K562 (cell line): ENCODE results near the gene MYH11. TPM values are rescaled to one million over a fixed set of nuclear protein-coding genes. Genes with fewer than 3 reads are reported as not detected.
A peak's percentile ranks its signal among the peaks of the same experiment; 100 is the strongest.

Experiments
- ATAC-seq: fragments of 200-7000 bp; cut with Tn5 transposase; 3 replicates; pipeline ENCODE4 v1.9.1; 2020; ENCODE audit warnings: moderate library complexity
- BruUV-seq: library from RNA; stranded (reverse); fragments of 400-500 nt; replicated peaks from 2 replicates; lab custom pipeline; 2021; lab: Mats Ljungman, UMichigan
- CTCF ChIA-PET: fragments of 300-600 bp; formaldehyde crosslinking; extraction: SDS; loops from one replicate; lab custom pipeline; 2021; ENCODE audit warnings: low intra/inter-chr PET ratio; lab: Yijun Ruan, JAX
- POLR2A ChIA-PET: fragments of 300-600, 350-650 bp; sonication (Branson Sonifier 250); formaldehyde crosslinking; extraction: SDS; loops from one replicate; lab custom pipeline; 2021; ENCODE audit warnings: antibody characterized with exemption, inconsistent platforms; lab: Yijun Ruan, JAX
- DNase-seq, 4 experiments: peaks; one replicate each; pipeline versions ENCODE4 v3.0.0 to v3.0.0-alpha.2; 2011 to 2018; ENCODE audit warnings: low spot score in 3 of 4, mixed read lengths in 3 of 4; ENCODE audit errors: extremely low read depth in 1 of 4
- FAIRE-seq: peaks from 2 replicates; lab custom pipeline; 2011; peaks lifted over from hg19 to GRCh38; lab: Jason Lieb, UNC
- H2AFZ ChIP-seq: 2 replicates; pipeline ENCODE4 v1.6.0; 2011; ENCODE audit warnings: low read depth, low read length, control low read depth, inconsistent platforms
- H3K27ac ChIP-seq: fragments of 200-600 bp; 3 replicates; pipeline ENCODE4 v1.8.0; 2011; ENCODE audit warnings: low read depth, mild to moderate bottlenecking, control low read depth, inconsistent platforms, low read length, moderate library complexity, mixed read lengths; ENCODE audit errors: extremely low read depth
- H3K27me3 ChIP-seq, 2 experiments: fragments of 300-600 bp in 1 of 2; 2 replicates in 1 of 2; 3 replicates in 1 of 2; pipeline versions ENCODE4 v1.6.0 to v1.8.0; 2011; ENCODE audit warnings: inconsistent platforms in 2 of 2, low read length in 2 of 2, mild to moderate bottlenecking in 1 of 2, mixed read lengths in 1 of 2, moderate library complexity in 1 of 2; ENCODE audit not compliant: control insufficient read depth in 2 of 2, insufficient read depth in 2 of 2
- H3K36me3 ChIP-seq: fragments of 300-600 bp; 3 replicates; pipeline ENCODE4 v1.8.0; 2011; ENCODE audit warnings: mild to moderate bottlenecking, low read length, inconsistent platforms; ENCODE audit not compliant: control insufficient read depth, insufficient read depth
- H3K4me1 ChIP-seq, 2 experiments: fragments of 200-600 bp in 1 of 2; replicated peaks in 1 of 2; 2 replicates in 1 of 2; 3 replicates in 1 of 2; pipeline versions ENCODE4 v1.5.1 to v1.8.0; 2011; ENCODE audit warnings: inconsistent platforms in 2 of 2, low read length in 2 of 2, mild to moderate bottlenecking in 1 of 2, mixed read lengths in 1 of 2, moderate library complexity in 1 of 2; ENCODE audit not compliant: control insufficient read depth in 2 of 2, insufficient read depth in 2 of 2
- H3K4me2 ChIP-seq: 2 replicates; pipeline ENCODE4 v1.6.1; 2011; ENCODE audit warnings: low read length, control low read depth, inconsistent platforms, mixed read lengths; ENCODE audit not compliant: insufficient read depth
- H3K4me3 ChIP-seq: fragments of 200-600 bp; sonication (generic), shearing (Covaris generic); 2 replicates; pipeline ENCODE4 v1.5.1; 2016; ENCODE audit warnings: control low read depth, inconsistent platforms
- H3K79me2 ChIP-seq: fragments of 200-600 bp; 3 replicates; pipeline ENCODE4 v1.8.0; 2011; ENCODE audit warnings: low read length, inconsistent platforms; ENCODE audit not compliant: control insufficient read depth, insufficient read depth
- H3K9ac ChIP-seq, 2 experiments: 2 replicates each; pipeline versions ENCODE4 v1.6.0 to v1.6.1; 2011; ENCODE audit warnings: low read depth in 2 of 2, low read length in 2 of 2, control low read depth in 1 of 2, inconsistent platforms in 1 of 2, mild to moderate bottlenecking in 1 of 2, mixed read lengths in 1 of 2; ENCODE audit not compliant: insufficient read depth in 1 of 2
- H3K9me1 ChIP-seq: one replicate; pipeline ENCODE4 v1.6.0; 2011; ENCODE audit warnings: inconsistent platforms, mild to moderate bottlenecking, low read length, moderate library complexity; ENCODE audit not compliant: control insufficient read depth, insufficient read depth
- H3K9me3 ChIP-seq: replicated peaks from 2 replicates; pipeline ENCODE4 v1.5.1; 2011; ENCODE audit warnings: low read depth, low read length, inconsistent platforms; ENCODE audit not compliant: control insufficient read depth, insufficient read depth
- H4K20me1 ChIP-seq: replicated peaks from 2 replicates; pipeline ENCODE4 v1.6.1; 2011; ENCODE audit warnings: low read length, inconsistent platforms, mixed read lengths; ENCODE audit not compliant: control insufficient read depth, insufficient read depth
- ARID1B ChIP-seq: fragments of 450-650 bp; IDR thresholded peaks from 2 replicates; pipeline ENCODE4 v1.6.1; 2016; ENCODE audit warnings: antibody characterized with exemption, mild to moderate bottlenecking, inconsistent platforms
- BHLHE40 ChIP-seq: IDR thresholded peaks from 2 replicates; pipeline ENCODE4 v1.6.1; 2011; ENCODE audit warnings: low read length, improper control_type of control experiment
- CBFA2T2 ChIP-seq: fragments of 450-650 bp; conservative IDR thresholded peaks from 2 replicates; pipeline ENCODE4 v1.6.1; 2017; ENCODE audit warnings: mild to moderate bottlenecking
- CBFA2T3 ChIP-seq: fragments of 450-650 bp; IDR thresholded peaks from 2 replicates; pipeline ENCODE4 v1.6.1; 2017
- CSDE1 ChIP-seq, 2 experiments: fragments of 450-650 bp; IDR thresholded peaks; 2 replicates each; pipeline ENCODE4 v1.6.1; 2016; ENCODE audit warnings: mild to moderate bottlenecking in 1 of 2
- CTBP1 ChIP-seq: fragments of 450-650 bp; IDR thresholded peaks from 2 replicates; pipeline ENCODE4 v1.6.1; 2016; ENCODE audit warnings: borderline replicate concordance
- MECOM ChIP-seq: fragments of 250-450 bp; sonication (Bioruptor Pico); IDR thresholded peaks from 2 replicates; pipeline ENCODE4 v1.8.0; 2022; ENCODE audit warnings: inconsistent platforms
- MTA1 ChIP-seq: fragments of 450-650 bp; IDR thresholded peaks from 2 replicates; pipeline ENCODE4 v1.6.1; 2017; ENCODE audit warnings: borderline replicate concordance
- NR3C1 ChIP-seq: sonication (generic); formaldehyde crosslinking; IDR thresholded peaks from 2 replicates; pipeline ENCODE4 v1.8.1; 2022; ENCODE audit warnings: missing genetic modification reagents
- PHTF2 ChIP-seq: fragments of 250-450 bp; sonication (Bioruptor Pico); IDR thresholded peaks from 2 replicates; pipeline ENCODE4 v1.5.0; 2021; ENCODE audit warnings: mild to moderate bottlenecking
- POLR2H ChIP-seq: IDR thresholded peaks from 2 replicates; pipeline ENCODE4 v1.6.1; 2016; ENCODE audit warnings: missing genetic modification characterization, low read depth, mild to moderate bottlenecking, control low read depth, missing compliant biosample characterization, moderate library complexity
- RCOR1 ChIP-seq, 2 experiments: IDR thresholded peaks; 2 replicates each; pipeline ENCODE4 v1.6.1; 2012; ENCODE audit warnings: low read depth in 2 of 2, low read length in 2 of 2, borderline replicate concordance in 1 of 2, improper control_type of control experiment in 1 of 2
- TAL1 ChIP-seq: fragments of 450-650 bp; IDR thresholded peaks from 2 replicates; pipeline ENCODE4 v1.6.1; 2016; ENCODE audit warnings: mild to moderate bottlenecking
- TCF3 ChIP-seq: sonication (generic); formaldehyde crosslinking; IDR thresholded peaks from 2 replicates; pipeline ENCODE4 v1.4.0; 2020; ENCODE audit warnings: mild to moderate bottlenecking, missing genetic modification reagents
- VEZF1 ChIP-seq: fragments of 200-800 bp; sonication (Bioruptor generic); IDR thresholded peaks from 2 replicates; pipeline ENCODE4 v1.6.1; 2017; ENCODE audit warnings: missing genetic modification characterization, missing compliant biosample characterization
- ZNF23 ChIP-seq: fragments of 250-450 bp; sonication (Bioruptor Pico); IDR thresholded peaks from 2 replicates; pipeline ENCODE4 v1.4.0; 2020; ENCODE audit warnings: mild to moderate bottlenecking
- ZNF263 ChIP-seq: sonication (generic); formaldehyde crosslinking; IDR thresholded peaks from 2 replicates; pipeline ENCODE4 v1.8.0; 2022; ENCODE audit warnings: mild to moderate bottlenecking, missing genetic modification reagents, borderline replicate concordance
- ZNF445 ChIP-seq: fragments of 250-450 bp; sonication (Bioruptor Pico); IDR thresholded peaks from 2 replicates; pipeline ENCODE4 v1.4.0; 2020; ENCODE audit warnings: low read depth, mild to moderate bottlenecking, moderate library complexity
- ZNF717 ChIP-seq: fragments of 250-450 bp; sonication (Bioruptor Pico); IDR thresholded peaks from 2 replicates; pipeline ENCODE4 v1.5.0; 2021
- WGBS: fragments of 100-300 bp; shearing (Covaris generic); methylation state at CpG from one replicate; pipeline ENCODE4 v1.1.6; 2016; ENCODE audit warnings: low coverage, mixed read lengths; ENCODE audit not compliant: insufficient coverage; ENCODE audit errors: missing lambda C conversion rate; 5-methylcytosine and 5-hydroxymethylcytosine counted together
- in situ Hi-C: fragments of 300-500 bp; cut with MboI; formaldehyde crosslinking; loops from 4 replicates; pipeline ENCODE4 v1.15.0; 2018; ENCODE audit warnings: inconsistent platforms, mixed read lengths
- intact Hi-C: fragments of 100-400 bp; cut with micrococcal nuclease; formaldehyde crosslinking; loops from 2 replicates; pipeline ENCODE4 v1.14.2; 2022
- polyA plus RNA-seq, 8 experiments: library from polyadenylated mRNA; depleted of rRNA in 4 of 8; stranded (reverse) in 5 of 8; unstranded in 3 of 8; fragments of >200 nt; fragmentation: Nextera tagmentation in 2 of 8; fragmentation: Illumina TruSeq in 1 of 8; extraction: Ambion mirVana in 2 of 8; extraction: Trizol in 1 of 8; gene quantifications; 2 replicates each; pipeline versions ENCODE4 v1.2.1 to v1.2.3, GENCODE V29; 2011 to 2014; ENCODE audit warnings: inconsistent platforms in 1 of 8, missing spikeins in 1 of 8
- total RNA-seq, 7 experiments: library from RNA; depleted of rRNA in 6 of 7; stranded (reverse); fragments of >200 nt in 6 of 7; fragmentation: Illumina TruSeq in 2 of 7; extraction: Trizol in 2 of 7; gene quantifications; 2 replicates each; pipeline versions ENCODE4 v1.2.1 to v1.2.3, GENCODE V29; 2011 to 2021; ENCODE audit warnings: low replicate concordance in 1 of 7

Gene MYH11
- total and polyA plus RNA-seq, 9 of the 15 experiments (the other 6 are each of a cell fraction or from before 2014, with no cell fraction given) = 0.05 to 0.47 (median 0.08) TPM; not detected in 5

DNA sequence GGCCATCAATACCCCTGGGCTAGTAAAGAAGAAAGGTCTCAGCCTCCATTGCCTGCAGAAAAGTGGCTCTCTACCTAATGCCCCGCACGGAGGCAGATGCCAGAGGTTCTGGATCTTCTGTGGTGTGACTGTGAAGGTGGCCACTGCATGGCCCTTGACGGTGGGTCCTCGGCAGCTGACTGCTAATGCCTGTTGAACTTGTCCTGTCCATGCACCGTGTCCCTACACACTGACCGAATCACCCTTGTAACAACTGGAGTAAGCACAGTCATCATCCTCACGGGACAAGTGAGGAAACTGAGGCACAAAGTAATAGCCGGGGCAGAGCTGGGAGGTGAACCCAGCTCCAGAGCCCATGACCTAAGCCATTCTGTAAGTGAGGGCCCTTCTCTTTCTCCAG is 48.8 kb downstream of the MYH11 start:
- no peak; the same call in 2 of the 3 replicates for ATAC-seq
- in situ Hi-C loops = no loop called here

DNA sequence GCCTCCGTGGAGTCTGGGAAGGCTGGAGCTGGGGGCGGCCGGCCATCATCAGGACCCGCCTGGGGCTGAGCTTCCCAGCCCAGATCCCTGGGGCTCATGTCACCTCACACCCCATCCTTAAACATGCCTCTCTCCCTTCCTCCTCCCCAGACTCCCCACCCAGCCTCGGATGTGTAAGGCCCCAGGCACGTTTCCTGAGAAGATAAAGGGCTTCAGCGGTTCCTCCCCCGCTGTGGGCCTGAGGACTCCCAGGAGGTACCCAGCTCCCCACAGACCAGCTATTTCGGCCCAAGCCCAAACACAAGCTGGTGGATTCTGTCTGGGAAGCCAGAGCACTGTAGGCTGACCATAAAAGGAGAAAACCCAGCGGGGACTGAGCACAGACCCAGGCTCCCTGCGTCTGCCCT is 49.2 kb downstream of the MYH11 start:
- Histone ChIP-seq H3K27me3 (peaks cover 33 to 54% of the 10 kb centered on the region in 2 experiments), H3K79me2 (no peaks in the 10 kb centered on the region), H3K9ac (no peak overlapping the region), H3K9me1 (no peaks in the 10 kb centered on the region), H3K27ac (no peak overlapping the region), H3K4me1 (peaks cover 6 to 10% of the 10 kb centered on the region in 2 experiments; a peak in 2 of 5 replicates), H3K4me2 (no peak overlapping the region), H3K9me3 (no peaks in the 10 kb centered on the region), H2AFZ (no peak overlapping the region), H3K4me3 (no peak overlapping the region), H3K36me3 (no peaks in the 10 kb centered on the region), H4K20me1 (0 out of 2 replicates have a peak, but pooled peaks cover 3% of the 10 kb centered on the region)
- WGBS = 2% methylated on average over 11 of the region's 11 CpGs
- DNase-seq (peak in 3 of 4 experiments; percentile 25 to 53 (median 51)), ATAC-seq (peak; percentile 85), FAIRE-seq (no peak)
- POLR2A ChIA-PET = interaction anchor here (0.6 to 1.3 kb wide), 2 partner anchors 17 to 320 kb away, joined by 3 to 4 read pairs; no protein-coding TSS in a partner anchor
- intact Hi-C loops (no loop called here), in situ Hi-C loops (no loop called here)
- no TSS peak for BruUV-seq
- CTCF ChIA-PET = no interaction called here
- TF ChIP-seq POLR2H (tag) (no peak), VEZF1 (0 out of 2 replicates have a peak, but pooled peaks have one; percentile 35), RCOR1 (IDR thresholded peaks at IDR 0.05; ENCODE audit: borderline replicate concordance in 1 of 2, low read depth in 2 of 2, low read length in 2 of 2) (peak in 1 of 2 experiments; percentile 55; a peak in 2 of 4 replicates), NR3C1 (CRISPR knock-in tag) (no peak), TAL1 (0 out of 2 replicates have a peak, but pooled peaks have one; percentile 10), MTA1 (no peak), TCF3 (CRISPR knock-in tag) (peak; percentile 31; the same call in 1 of the 2 replicates), ARID1B (peak; percentile 31; the same call in 1 of the 2 replicates), CTBP1 (peak; percentile 56; the same call in 1 of the 2 replicates), CSDE1 (IDR thresholded peaks at IDR 0.05) (no peak), CBFA2T2 (0 out of 2 replicates have a peak, but pooled peaks have one; percentile 13), CBFA2T3 (peak; percentile 33), BHLHE40 (peak; percentile 90), ZNF263 (CRISPR knock-in tag) (peak; percentile 31; the same call in 1 of the 2 replicates), ZNF23 (CRISPR knock-in tag) (no peak), PHTF2 (no peak)

More for the DNA sequence above, 48.8 kb downstream of the MYH11 start:
- 19% methylated on average over 8 of the region's 8 CpGs for WGBS
- DNase-seq = no peak
- H3K27ac ChIP-seq = no peak overlapping the region
- no peak overlapping the region for H3K9ac ChIP-seq
- H4K20me1 ChIP-seq = 0 out of 2 replicates have a peak, but pooled peaks cover 3% of the 10 kb centered on the region
- no peaks in the 10 kb centered on the region for H3K9me3 ChIP-seq
- intact Hi-C loops = no loop called here
- TF ChIP-seq ZNF445 (CRISPR knock-in tag) = no peak
- TF ChIP-seq ZNF717 (CRISPR knock-in tag) = no peak
- TF ChIP-seq MECOM (CRISPR knock-in tag) = no peak
- no peaks in the 10 kb centered on the region for H3K79me2 ChIP-seq
- peaks cover 6 to 10% of the 10 kb centered on the region in 2 experiments; a peak in 2 of 5 replicates for H3K4me1 ChIP-seq
- H3K4me2 ChIP-seq = no peak overlapping the region
- no peaks in the 10 kb centered on the region for H3K36me3 ChIP-seq
- no peak overlapping the region for H3K4me3 ChIP-seq
- peaks cover 32 to 54% of the 10 kb centered on the region in 2 experiments for H3K27me3 ChIP-seq
- no TSS peak for BruUV-seq
- H2AFZ ChIP-seq = no peak overlapping the region
- CTCF ChIA-PET = no interaction called here
- FAIRE-seq = no peak
- POLR2A ChIA-PET = interaction anchor here (0.5 to 0.7 kb wide), 3 partner anchors 13 to 320 kb away, joined by 3 to 4 read pairs (median 3); no protein-coding TSS in a partner anchor
- no peaks in the 10 kb centered on the region for H3K9me1 ChIP-seq
